NB4 (cell line): Measurements from ENCODE around the gene IL18RAP.

Experiments
- DNase-seq: peaks from one replicate; pipeline ENCODE4 v3.0.0; 2010; ENCODE audit warnings: low read depth
- H3K4me3 ChIP-seq: one replicate; pipeline ENCODE4 v1.5.1; 2011; ENCODE audit warnings: mild to moderate bottlenecking, low read depth, low read length, moderate library complexity
- MYC ChIP-seq: IDR thresholded peaks from 2 replicates; pipeline ENCODE4 v1.6.1; 2011; ENCODE audit warnings: low read depth, low read length
- POLR2A ChIP-seq: IDR thresholded peaks from 2 replicates; pipeline ENCODE4 v1.6.1; 2011; ENCODE audit warnings: mild to moderate bottlenecking; ENCODE audit not compliant: insufficient read length; ENCODE audit errors: extremely low read depth
- TF ChIP-seq, protein P1 (sequence below): IDR thresholded peaks from 2 replicates; pipeline ENCODE4 v1.6.1; 2011; ENCODE audit warnings: low read depth, low read length
- TF ChIP-seq, protein P2 (sequence below): IDR thresholded peaks from one replicate; pipeline ENCODE4 v1.5.1; 2012; ENCODE audit warnings: low read depth, low read length

IL18RAP gene

DNA sequence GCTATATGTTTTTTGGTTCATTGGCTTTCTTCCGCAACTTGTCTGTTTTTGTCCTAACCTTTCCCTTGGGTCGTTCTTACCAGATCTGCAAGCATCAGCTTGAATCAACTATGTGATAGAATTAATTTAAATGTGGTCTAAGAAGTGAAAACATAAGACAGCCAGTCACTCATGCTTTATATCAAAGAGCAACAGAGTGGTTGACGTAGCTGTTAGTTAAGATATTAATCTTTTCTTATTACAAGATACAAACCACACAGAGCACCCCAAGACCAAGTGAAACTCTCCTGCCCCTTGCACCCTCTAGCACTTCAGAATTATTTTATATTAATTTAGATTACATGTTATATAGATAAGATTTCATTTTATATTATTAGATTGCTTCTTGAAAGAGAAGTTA, 15.2 kb downstream of the IL18RAP start:
- H3K4me3 ChIP-seq = no peak overlapping the region
- DNase-seq = no peak
- TF ChIP-seq, protein P1, sequence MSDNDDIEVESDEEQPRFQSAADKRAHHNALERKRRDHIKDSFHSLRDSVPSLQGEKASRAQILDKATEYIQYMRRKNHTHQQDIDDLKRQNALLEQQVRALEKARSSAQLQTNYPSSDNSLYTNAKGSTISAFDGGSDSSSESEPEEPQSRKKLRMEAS = no peak
- TF ChIP-seq, protein P2, sequence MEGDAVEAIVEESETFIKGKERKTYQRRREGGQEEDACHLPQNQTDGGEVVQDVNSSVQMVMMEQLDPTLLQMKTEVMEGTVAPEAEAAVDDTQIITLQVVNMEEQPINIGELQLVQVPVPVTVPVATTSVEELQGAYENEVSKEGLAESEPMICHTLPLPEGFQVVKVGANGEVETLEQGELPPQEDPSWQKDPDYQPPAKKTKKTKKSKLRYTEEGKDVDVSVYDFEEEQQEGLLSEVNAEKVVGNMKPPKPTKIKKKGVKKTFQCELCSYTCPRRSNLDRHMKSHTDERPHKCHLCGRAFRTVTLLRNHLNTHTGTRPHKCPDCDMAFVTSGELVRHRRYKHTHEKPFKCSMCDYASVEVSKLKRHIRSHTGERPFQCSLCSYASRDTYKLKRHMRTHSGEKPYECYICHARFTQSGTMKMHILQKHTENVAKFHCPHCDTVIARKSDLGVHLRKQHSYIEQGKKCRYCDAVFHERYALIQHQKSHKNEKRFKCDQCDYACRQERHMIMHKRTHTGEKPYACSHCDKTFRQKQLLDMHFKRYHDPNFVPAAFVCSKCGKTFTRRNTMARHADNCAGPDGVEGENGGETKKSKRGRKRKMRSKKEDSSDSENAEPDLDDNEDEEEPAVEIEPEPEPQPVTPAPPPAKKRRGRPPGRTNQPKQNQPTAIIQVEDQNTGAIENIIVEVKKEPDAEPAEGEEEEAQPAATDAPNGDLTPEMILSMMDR = no peak
- TF ChIP-seq POLR2A (no peak), MYC (no peak)

DNA sequence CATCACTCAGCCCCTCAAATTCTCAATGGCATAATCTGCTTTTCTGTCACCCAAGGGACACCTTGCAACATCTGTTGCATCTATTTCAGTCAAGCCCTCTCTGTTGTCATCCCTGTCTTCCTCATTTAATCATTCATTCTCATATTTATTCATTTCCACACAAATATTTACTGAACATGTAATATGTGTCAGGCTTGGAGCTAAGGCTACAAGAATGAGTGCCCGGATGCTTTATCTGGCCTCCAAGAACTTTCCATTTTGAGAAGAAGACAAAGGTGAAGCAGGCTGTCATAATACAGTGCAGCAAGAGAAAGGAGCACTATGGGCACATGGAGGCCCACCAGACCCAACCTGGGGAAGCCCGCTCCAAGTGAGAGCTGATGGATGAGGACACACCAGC, 15.6 kb downstream of the IL18RAP start:
- H3K4me3 ChIP-seq = no peak overlapping the region
- peak; percentile 27 for DNase-seq
- TF ChIP-seq POLR2A = no peak
- no peak for TF ChIP-seq MYC
- TF ChIP-seq, protein P2 = no peak
- TF ChIP-seq, protein P1 = no peak

DNA sequence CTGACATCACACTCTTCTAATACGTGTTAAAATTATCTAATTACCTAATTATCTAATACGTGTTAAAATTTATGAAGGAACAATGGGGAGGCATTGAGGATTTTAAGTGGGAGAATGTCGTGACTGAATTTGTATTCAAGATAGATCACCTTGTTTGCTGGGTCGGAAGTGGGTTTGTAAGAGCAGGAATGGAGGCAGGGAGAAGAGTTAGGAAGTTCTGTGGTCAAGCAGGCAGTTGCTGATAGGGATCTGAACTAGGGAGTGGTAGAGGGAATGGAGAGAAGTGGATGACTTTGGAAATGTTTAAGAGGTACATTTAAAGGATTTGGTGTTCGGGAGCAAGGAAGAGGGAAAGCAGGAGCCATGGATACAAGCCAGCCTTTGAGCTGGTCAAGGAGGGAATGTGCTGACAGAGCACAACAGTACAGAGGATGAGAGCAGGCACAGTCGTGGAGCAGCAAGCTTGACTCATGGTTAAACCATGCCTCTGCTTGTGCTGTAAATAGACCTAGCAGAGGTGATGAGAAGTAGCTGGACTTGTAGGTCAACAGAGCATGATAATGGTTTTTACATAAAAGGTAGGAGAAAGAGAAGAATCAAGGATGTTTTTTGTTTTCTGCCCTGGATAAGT, 16.2 kb downstream of the IL18RAP start:
- DNase-seq = no peak
- no peak for TF ChIP-seq MYC
- TF ChIP-seq POLR2A = no peak
- TF ChIP-seq, protein P1 = no peak
- TF ChIP-seq, protein P2 = no peak
- H3K4me3 ChIP-seq = no peak overlapping the region

DNA sequence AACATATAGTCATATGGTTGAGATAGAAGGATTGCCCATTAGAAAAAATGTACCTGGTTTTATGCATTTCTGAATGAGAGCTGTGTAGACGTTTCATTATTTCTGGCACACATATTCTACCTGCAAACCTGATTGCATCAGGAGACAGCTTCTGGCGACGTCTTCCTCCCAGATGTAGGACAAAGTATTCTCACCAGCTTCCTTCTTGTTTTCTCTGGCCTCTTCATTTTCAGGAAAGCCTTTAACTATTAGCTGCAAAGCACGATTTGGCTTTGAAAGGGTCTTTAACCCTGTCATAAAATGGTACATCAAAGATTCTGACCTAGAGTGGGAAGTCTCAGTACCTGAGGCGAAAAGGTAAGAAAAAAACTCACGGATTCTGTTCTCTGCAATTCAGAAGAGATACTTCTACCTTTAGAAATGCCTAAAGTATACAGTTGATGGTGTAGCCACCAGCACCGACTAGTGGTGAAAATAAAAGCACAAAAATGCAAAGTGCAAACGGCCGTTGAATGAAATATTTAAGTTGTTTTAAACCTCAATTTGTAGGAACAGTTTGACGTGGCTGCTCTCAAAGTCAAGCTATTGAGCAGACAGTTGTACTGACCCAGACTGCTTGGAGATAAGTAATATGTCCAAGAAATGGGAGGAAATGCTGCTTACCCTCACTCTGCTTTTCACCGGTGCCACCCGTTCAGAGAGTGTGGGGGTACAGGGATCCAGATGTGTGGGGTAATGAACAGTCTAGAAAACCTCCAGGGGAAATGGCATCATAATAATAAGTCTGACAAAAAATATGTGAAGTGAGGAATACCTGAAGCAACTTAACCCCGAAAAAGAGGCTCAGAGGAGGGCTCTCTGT, 20.2 kb downstream of the IL18RAP start:
- DNase-seq = peak; percentile 65
- H3K4me3 ChIP-seq = no peak overlapping the region
- TF ChIP-seq, protein P1 = no peak
- TF ChIP-seq MYC = no peak
- TF ChIP-seq, protein P2 = peak; percentile 74

DNA sequence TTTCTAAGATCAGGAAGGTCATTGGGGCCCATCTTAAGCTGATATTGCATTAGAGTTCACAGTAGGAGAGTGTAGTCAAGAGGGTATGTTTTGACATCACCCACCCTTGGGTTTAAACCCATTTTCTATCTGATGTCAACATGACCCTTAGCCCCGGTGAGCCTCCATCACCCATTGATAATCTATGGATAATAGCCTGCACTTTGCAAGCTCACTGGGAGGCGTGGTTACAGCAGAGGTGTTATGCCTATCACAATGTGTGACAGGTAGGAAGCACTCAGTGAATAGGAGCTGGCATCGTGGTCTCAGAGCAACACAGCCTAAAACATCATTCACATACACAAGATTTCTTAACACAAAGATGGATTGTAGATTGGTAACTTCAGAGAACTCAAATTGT, 21.3 kb downstream of the IL18RAP start:
- DNase-seq = no peak
- TF ChIP-seq, protein P2 = no peak
- TF ChIP-seq MYC (no peak), POLR2A (no peak)
- TF ChIP-seq, protein P1 = no peak
- H3K4me3 ChIP-seq = no peak overlapping the region
